Mesenchymal stem cell (in vitro differentiated cells and primary cell): ENCODE data around the gene SH3TC1.

Experiments
- DNase-seq: peaks from one replicate; pipeline ENCODE4 v3.0.0-alpha.2; 2013
- H2AFZ ChIP-seq: one replicate; pipeline ENCODE4 v1.6.1; 2013; ENCODE audit warnings: low read depth, mild to moderate bottlenecking, control low read depth, inconsistent platforms, low read length, moderate library complexity
- H2AK5ac ChIP-seq: 2 replicates; pipeline ENCODE4 v1.6.1; 2013; ENCODE audit warnings: low read length, moderate library complexity, mild to moderate bottlenecking, inconsistent platforms; ENCODE audit not compliant: severe bottlenecking
- H2BK120ac ChIP-seq: one replicate; pipeline ENCODE4 v1.6.1; 2013; ENCODE audit warnings: low read depth, mild to moderate bottlenecking, inconsistent platforms, low read length, moderate library complexity
- H2BK12ac ChIP-seq, 2 experiments: one replicate each; pipeline ENCODE4 v1.6.1; 2013; ENCODE audit warnings: inconsistent platforms in 2 of 2, low read length in 2 of 2, mild to moderate bottlenecking in 2 of 2, moderate library complexity in 2 of 2, control low read depth in 1 of 2
- H2BK15ac ChIP-seq: one replicate; pipeline ENCODE4 v1.6.1; 2013; ENCODE audit warnings: mild to moderate bottlenecking, low read depth, inconsistent platforms; ENCODE audit not compliant: poor library complexity, severe bottlenecking
- H2BK5ac ChIP-seq: 2 replicates; pipeline ENCODE4 v1.6.1; 2013; ENCODE audit warnings: low read depth, mild to moderate bottlenecking, low read length, control low read depth, inconsistent platforms; ENCODE audit not compliant: poor library complexity, severe bottlenecking
- H3K14ac ChIP-seq, 2 experiments: one replicate each; pipeline ENCODE4 v1.6.1; 2013; ENCODE audit warnings: inconsistent platforms in 2 of 2, low read length in 2 of 2, control low read depth in 1 of 2, mild to moderate bottlenecking in 1 of 2, moderate library complexity in 1 of 2
- H3K18ac ChIP-seq, 2 experiments: one replicate each; pipeline ENCODE4 v1.6.1; 2013; ENCODE audit warnings: inconsistent platforms in 2 of 2, low read length in 2 of 2, control low read depth in 1 of 2, low read depth in 1 of 2, mild to moderate bottlenecking in 1 of 2
- H3K23ac ChIP-seq, 2 experiments: one replicate each; pipeline ENCODE4 v1.6.1; 2013; ENCODE audit warnings: inconsistent platforms in 2 of 2, low read length in 2 of 2, mild to moderate bottlenecking in 2 of 2, moderate library complexity in 2 of 2, control low read depth in 1 of 2
- H3K27ac ChIP-seq: 2 replicates; pipeline ENCODE4 v1.5.1; 2013; ENCODE audit warnings: mild to moderate bottlenecking, moderate library complexity, low read length, control low read depth, inconsistent platforms; ENCODE audit not compliant: poor library complexity, severe bottlenecking
- H3K27me3 ChIP-seq, 2 experiments: 2 replicates each; pipeline versions ENCODE4 v1.6.1 to v1.7.0; 2013; ENCODE audit warnings: low read length in 2 of 2, mild to moderate bottlenecking in 2 of 2, moderate library complexity in 2 of 2, control low read depth in 1 of 2, inconsistent platforms in 1 of 2; ENCODE audit not compliant: control insufficient read depth in 1 of 2, insufficient read depth in 1 of 2
- H3K36me3 ChIP-seq, 2 experiments: 2 replicates each; pipeline versions ENCODE4 v1.6.1 to v1.7.0; 2013; ENCODE audit warnings: low read length in 2 of 2, control low read depth in 1 of 2, inconsistent platforms in 1 of 2, low read depth in 1 of 2, mild to moderate bottlenecking in 1 of 2; ENCODE audit not compliant: insufficient read depth in 2 of 2, control insufficient read depth in 1 of 2
- H3K4ac ChIP-seq, 2 experiments: one replicate each; pipeline ENCODE4 v1.6.1; 2013; ENCODE audit warnings: inconsistent platforms in 2 of 2, low read length in 2 of 2, mild to moderate bottlenecking in 2 of 2, moderate library complexity in 2 of 2, control low read depth in 1 of 2, low read depth in 1 of 2
- H3K4me1 ChIP-seq: 2 replicates; pipeline ENCODE4 v1.6.1; 2013; ENCODE audit warnings: low read depth, low read length, control low read depth; ENCODE audit not compliant: control insufficient read depth, insufficient read depth
- H3K4me2 ChIP-seq: 2 replicates; pipeline ENCODE4 v1.6.1; 2013; ENCODE audit warnings: low read length, mild to moderate bottlenecking, inconsistent platforms; ENCODE audit not compliant: poor library complexity, severe bottlenecking
- H3K4me3 ChIP-seq, 2 experiments: 2 replicates each; pipeline versions ENCODE4 v1.5.1 to v1.7.0; 2013; ENCODE audit warnings: low read length in 2 of 2, mild to moderate bottlenecking in 2 of 2, control low read depth in 1 of 2, low read depth in 1 of 2; ENCODE audit not compliant: insufficient read depth in 1 of 2
- H3K79me1 ChIP-seq: replicated peaks from 2 replicates; pipeline ENCODE4 v1.6.1; 2013; ENCODE audit warnings: mild to moderate bottlenecking, control low read depth, low read length, inconsistent platforms; ENCODE audit not compliant: poor library complexity, severe bottlenecking
- H3K9ac ChIP-seq: 2 replicates; pipeline ENCODE4 v1.7.0; 2013; ENCODE audit warnings: mild to moderate bottlenecking, low read length, moderate library complexity
- H3K9me3 ChIP-seq: 2 replicates; pipeline ENCODE4 v1.7.0; 2013; ENCODE audit warnings: mild to moderate bottlenecking, low read length; ENCODE audit not compliant: control insufficient read depth
- H4K8ac ChIP-seq: one replicate; pipeline ENCODE4 v1.6.1; 2013; ENCODE audit warnings: inconsistent platforms, mild to moderate bottlenecking, low read length, moderate library complexity
- H4K91ac ChIP-seq: one replicate; pipeline ENCODE4 v1.6.1; 2013; ENCODE audit warnings: mild to moderate bottlenecking, low read length, inconsistent platforms
- WGBS: methylation state at CpG from one replicate; pipeline ENCODE4 v1.1.7; 2013; ENCODE audit warnings: mixed read lengths; 5-methylcytosine and 5-hydroxymethylcytosine counted together

Gene SH3TC1

GRCh38 chr4:8285976-8286718 lies 87.1 kb downstream of the SH3TC1 start:
- Histone ChIP-seq H2BK120ac (no peak overlapping the region), H3K9me3 (no peaks in the 10 kb centered on the region)

GRCh38 chr4:8286719-8287342 lies 87.7 kb downstream of the SH3TC1 start:
- peaks cover 0 to 4% of the 10 kb centered on the region in 2 experiments for H3K27me3 ChIP-seq
- no peaks in the 10 kb centered on the region for H3K36me3 ChIP-seq
- H4K91ac ChIP-seq, result no peak overlapping the region
- no peak overlapping the region for H2AK5ac ChIP-seq
- H3K23ac ChIP-seq, result no peak overlapping the region
- H3K18ac ChIP-seq, result no peak overlapping the region
- 88% methylated on average over 15 of the region's 15 CpGs for WGBS
- no peak overlapping the region for H3K4me2 ChIP-seq
- H3K4me1 ChIP-seq, result peaks cover 1% of the 10 kb centered on the region
- H2BK120ac ChIP-seq, result no peak overlapping the region
- no peak overlapping the region for H3K9ac ChIP-seq
- H3K14ac ChIP-seq, result no peak overlapping the region
- no peak overlapping the region for H2AFZ ChIP-seq
- no peak overlapping the region for H2BK15ac ChIP-seq
- no peak overlapping the region for H2BK5ac ChIP-seq
- no peak overlapping the region for H2BK12ac ChIP-seq
- DNase-seq, result no peak
- H3K4me3 ChIP-seq, result no peak overlapping the region
- H3K27ac ChIP-seq, result no peak overlapping the region
- no peaks in the 10 kb centered on the region for H3K9me3 ChIP-seq
- H3K79me1 ChIP-seq, result no peaks in the 10 kb centered on the region
- H4K8ac ChIP-seq, result no peak overlapping the region
- H3K4ac ChIP-seq, result no peak overlapping the region

More at GRCh38 chr4:8285976-8286718, 87.1 kb downstream of the SH3TC1 start:
- no peak overlapping the region for H3K18ac ChIP-seq
- H3K4ac ChIP-seq, result no peak overlapping the region
- H3K36me3 ChIP-seq, result no peaks in the 10 kb centered on the region
- H2BK5ac ChIP-seq, result no peak overlapping the region
- H2AFZ ChIP-seq, result no peak overlapping the region
- WGBS, result 91% methylated on average over 23 of the region's 23 CpGs
- H2AK5ac ChIP-seq, result no peak overlapping the region
- H3K23ac ChIP-seq, result no peak overlapping the region
- H2BK15ac ChIP-seq, result no peak overlapping the region
- H4K8ac ChIP-seq, result no peak overlapping the region
- H3K4me2 ChIP-seq, result no peak overlapping the region
- no peak overlapping the region for H3K27ac ChIP-seq
- no peak overlapping the region for H2BK12ac ChIP-seq
- peaks cover 1% of the 10 kb centered on the region for H3K4me1 ChIP-seq
- peaks cover 0 to 4% of the 10 kb centered on the region in 2 experiments for H3K27me3 ChIP-seq
- H3K14ac ChIP-seq, result no peak overlapping the region
- no peak overlapping the region for H3K4me3 ChIP-seq
- DNase-seq, result no peak
- no peak overlapping the region for H3K9ac ChIP-seq
- H4K91ac ChIP-seq, result no peak overlapping the region
- H3K79me1 ChIP-seq, result no peaks in the 10 kb centered on the region

- Histone ChIP-seq H3K4me1 (peaks cover 1% of the 10 kb centered on the region), H4K91ac (no peak overlapping the region), H3K9ac (no peak overlapping the region), H3K27me3 (peaks cover 0 to 4% of the 10 kb centered on the region in 2 experiments), H2BK12ac (no peak overlapping the region), H2AFZ (no peak overlapping the region), H4K8ac (no peak overlapping the region), H3K4ac (no peak overlapping the region), H3K4me2 (no peak overlapping the region), H3K36me3 (no peaks in the 10 kb centered on the region), H2AK5ac (no peak overlapping the region), H3K14ac (no peak overlapping the region), H2BK15ac (no peak overlapping the region), H3K23ac (no peak overlapping the region), H3K79me1 (no peaks in the 10 kb centered on the region), H3K27ac (no peak overlapping the region), H2BK5ac (no peak overlapping the region), H3K18ac (no peak overlapping the region), H3K4me3 (no peak overlapping the region), H2BK120ac (no peak overlapping the region), H3K9me3 (no peaks in the 10 kb centered on the region)
- 94% methylated on average over 18 of the region's 18 CpGs for WGBS
- no peak for DNase-seq
Observed at GRCh38 chr4:8287343-8288280, 88.5 kb downstream of the SH3TC1 start.
